D721Med (cell line): ENCODE data around the gene ABCC8.

Experiments used
- DNase-seq: peaks from one replicate; pipeline ENCODE4 v3.0.0; 2011; ENCODE audit warnings: low spot score; ENCODE audit not compliant: insufficient read length
- FAIRE-seq: peaks from 2 replicates; lab custom pipeline; 2011; peaks lifted over from hg19 to GRCh38; lab: Jason Lieb, UNC
- CTCF ChIP-seq: IDR thresholded peaks from 2 replicates; pipeline ENCODE4 v1.5.1; 2012; ENCODE audit warnings: mild to moderate bottlenecking, control low read depth; ENCODE audit not compliant: insufficient read depth; ENCODE audit errors: missing control alignments

Gene ABCC8

GRCh38 chr11:17423533-17424310 lies 52.9 kb downstream of the ABCC8 start:
- FAIRE-seq (no peak), DNase-seq (no peak)
- no peak for TF ChIP-seq CTCF

- FAIRE-seq (no peak), DNase-seq (no peak)
- no peak for TF ChIP-seq CTCF
Measured at GRCh38 chr11:17421781-17422180, 54.9 kb downstream of the ABCC8 start.

- TF ChIP-seq CTCF, result no peak
- DNase-seq, result no peak
- no peak for FAIRE-seq
Measured at GRCh38 chr11:17418444-17419081, 58.1 kb downstream of the ABCC8 start.

GRCh38 chr11:17416492-17416891 lies 60.2 kb downstream of the ABCC8 start:
- TF ChIP-seq CTCF, result no peak
- FAIRE-seq, result no peak
- DNase-seq, result no peak

GRCh38 chr11:17415523-17416104 lies 61.0 kb downstream of the ABCC8 start:
- no peak for TF ChIP-seq CTCF
- no peak for DNase-seq
- FAIRE-seq, result no peak

- DNase-seq (no peak), FAIRE-seq (no peak)
- no peak for TF ChIP-seq CTCF
Measured at GRCh38 chr11:17414992-17415391, 61.7 kb downstream of the ABCC8 start.
